HG02870 (cell line): Measurements from ENCODE around the gene TM4SF18.
"Not testable (repeated sequence)": the region's sequence is repeated elsewhere in the genome, so short reads cannot be mapped to it uniquely, and the experiment has no call there.

Source experiments
- ATAC-seq: cut with Tn5 transposase; IDR thresholded peaks from one replicate; pipeline ENCODE4 v1.9.1; 2021; ENCODE audit warnings: mild to moderate bottlenecking, moderate library complexity; ENCODE audit not compliant: unreplicated experiment

TM4SF18 gene

DNA sequence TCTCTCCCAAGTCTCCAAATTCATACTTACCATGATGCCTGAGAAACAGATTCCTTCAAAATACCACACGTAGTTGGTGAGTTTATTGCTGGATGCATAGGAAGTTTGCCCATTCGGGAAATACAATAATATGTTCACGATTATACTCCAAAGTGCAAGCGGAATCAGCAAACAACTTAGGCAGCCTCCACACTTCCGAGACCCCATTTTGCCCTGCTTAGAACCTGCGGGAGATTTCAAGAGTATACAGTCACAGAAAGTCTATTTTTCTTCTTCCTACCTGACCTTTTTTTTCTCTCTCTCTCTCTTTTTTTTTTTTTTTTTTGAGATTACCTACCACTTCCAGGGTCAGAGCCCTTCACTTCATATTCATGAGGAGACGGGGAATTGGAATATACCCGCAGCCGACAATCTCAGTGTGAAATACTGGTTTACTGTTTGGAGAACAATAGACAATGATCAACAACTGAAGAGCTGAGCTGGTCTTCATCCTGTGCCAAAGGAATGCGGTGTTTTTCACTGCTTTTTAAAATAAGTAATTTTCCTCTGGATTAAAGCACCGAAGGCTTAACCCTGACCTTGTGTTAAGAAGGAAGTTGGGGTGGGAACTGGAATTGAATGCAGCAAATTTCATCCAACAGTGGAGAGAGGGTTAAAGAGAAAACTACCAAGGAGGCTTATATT is at the start of gene TM4SF18:
Gene TM4SF18 (minus strand): TSS at position 461 of the 684 bp plus-strand sequence. CDS start 254 bp downstream, at position 207.
- ATAC-seq: no peak

DNA sequence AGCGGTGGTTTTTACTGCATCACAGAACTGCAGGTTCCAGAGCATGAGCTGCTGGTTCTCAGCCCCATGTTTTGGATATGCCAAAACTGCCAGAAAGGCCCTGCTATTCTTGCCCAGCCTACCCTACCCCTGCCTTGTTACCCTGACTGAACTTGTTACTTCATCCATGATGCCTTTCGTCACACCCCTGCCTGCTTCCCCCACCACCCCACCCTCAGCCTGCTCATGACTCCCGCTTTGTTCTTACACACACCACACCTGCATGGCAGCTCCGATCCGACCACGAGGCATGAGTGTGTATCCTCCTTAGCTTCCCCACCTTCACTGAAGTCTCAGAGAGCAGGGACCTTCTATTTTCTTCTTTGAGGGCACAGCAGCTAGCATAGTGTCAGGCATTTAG is 49.1 kb upstream of the TM4SF18 start:
- no peak for ATAC-seq

DNA sequence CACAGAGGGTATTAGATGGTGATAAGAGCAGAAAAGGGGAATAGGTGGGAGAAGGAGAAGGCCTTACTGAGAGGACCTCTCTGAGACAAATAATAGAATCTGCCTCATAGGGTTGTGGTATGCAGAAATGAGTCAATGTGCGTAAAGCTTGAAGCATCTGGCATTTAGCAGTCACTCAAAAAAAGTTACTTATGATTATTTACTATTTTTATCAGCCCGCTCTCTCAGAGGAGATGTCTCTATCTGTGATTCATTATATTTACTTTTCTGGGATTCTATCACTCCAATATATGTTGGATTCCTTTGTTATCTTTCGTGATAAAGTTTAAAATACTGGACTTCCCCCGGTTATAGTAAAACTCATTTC is 48.6 kb upstream of the TM4SF18 start:
- ATAC-seq: peak; percentile 91

GRCh38 chr3:149381173-149382100 is 48.0 kb upstream of the TM4SF18 start:
- no peak for ATAC-seq

DNA sequence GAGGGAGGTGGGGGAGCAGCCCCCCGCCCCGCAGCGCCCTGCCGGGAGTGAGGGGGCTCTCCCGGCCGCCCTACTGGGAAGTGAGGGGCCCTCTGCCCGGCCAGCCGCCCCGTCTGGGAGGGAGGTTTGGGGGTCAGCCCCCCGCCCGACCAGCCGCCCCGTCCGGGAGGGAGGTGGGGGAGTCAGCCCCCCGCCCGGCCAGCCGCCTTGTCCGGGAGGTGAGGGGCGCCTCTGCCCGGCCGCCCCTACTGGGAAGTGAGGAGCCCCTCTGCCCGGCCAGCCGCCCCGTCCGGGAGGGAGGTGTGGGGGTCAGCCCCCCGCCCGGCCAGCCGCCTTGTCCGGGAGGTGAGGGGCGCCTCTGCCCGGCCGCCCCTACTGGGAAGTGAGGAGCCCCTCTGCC is 46.8 kb upstream of the TM4SF18 start:
- ATAC-seq: not testable (repeated sequence)

GRCh38 chr3:149378478-149379309 is 45.3 kb upstream of the TM4SF18 start:
- no peak for ATAC-seq

DNA sequence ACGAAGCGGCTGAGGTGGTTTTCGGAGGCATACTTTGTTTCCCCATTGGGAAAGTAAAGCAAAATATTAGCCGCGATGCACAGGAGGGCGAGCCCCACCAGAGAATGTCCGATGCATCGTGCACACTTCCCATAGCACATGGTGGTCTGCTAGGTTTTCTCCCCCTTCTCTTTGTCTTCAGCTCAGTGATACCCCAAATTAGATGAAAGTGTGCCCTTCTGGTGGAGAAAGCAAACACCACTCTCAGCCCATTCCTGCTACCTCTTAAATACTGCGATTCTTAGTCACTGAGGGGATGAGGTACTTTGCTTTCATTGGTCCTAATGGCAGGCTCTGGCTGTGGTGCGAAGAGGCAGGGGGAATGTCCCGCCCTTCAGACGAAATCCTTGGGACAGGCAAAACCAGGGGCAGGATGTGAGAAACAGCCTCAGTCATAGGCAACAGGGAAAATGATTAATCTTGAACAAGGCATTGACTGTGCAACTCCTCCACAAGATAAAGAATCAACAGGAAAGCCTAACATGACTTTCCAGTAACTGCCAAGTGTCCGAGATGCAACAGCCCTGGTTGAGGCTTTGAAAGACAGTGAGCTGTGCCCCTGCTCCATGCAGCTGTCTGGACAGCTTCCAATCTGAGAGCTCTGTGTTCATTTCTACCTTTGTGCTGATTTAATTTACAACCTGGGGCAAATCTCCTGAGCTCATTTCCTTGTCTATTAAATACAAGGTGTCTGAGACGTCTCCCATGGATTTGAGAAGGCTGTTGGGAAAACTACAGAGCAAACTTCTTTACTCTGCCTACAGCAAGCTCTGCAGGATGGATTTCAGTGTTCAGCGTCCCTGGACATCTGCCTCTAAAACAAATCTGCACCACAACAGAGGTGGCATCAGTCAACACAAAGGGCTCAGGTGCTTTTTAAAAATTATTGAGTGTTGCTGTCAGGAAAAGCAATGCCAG is 44.2 kb upstream of the TM4SF18 start, which contains the start of gene TM4SF1:
Gene TM4SF1 (minus strand): TSS at position 242 of the 957 bp plus-strand sequence. CDS start 102 bp downstream, at position 140.
- ATAC-seq: no peak

- no peak for ATAC-seq
These were observed 43.4 kb upstream of the TM4SF18 start for GRCh38 chr3:149376718-149377407.

DNA sequence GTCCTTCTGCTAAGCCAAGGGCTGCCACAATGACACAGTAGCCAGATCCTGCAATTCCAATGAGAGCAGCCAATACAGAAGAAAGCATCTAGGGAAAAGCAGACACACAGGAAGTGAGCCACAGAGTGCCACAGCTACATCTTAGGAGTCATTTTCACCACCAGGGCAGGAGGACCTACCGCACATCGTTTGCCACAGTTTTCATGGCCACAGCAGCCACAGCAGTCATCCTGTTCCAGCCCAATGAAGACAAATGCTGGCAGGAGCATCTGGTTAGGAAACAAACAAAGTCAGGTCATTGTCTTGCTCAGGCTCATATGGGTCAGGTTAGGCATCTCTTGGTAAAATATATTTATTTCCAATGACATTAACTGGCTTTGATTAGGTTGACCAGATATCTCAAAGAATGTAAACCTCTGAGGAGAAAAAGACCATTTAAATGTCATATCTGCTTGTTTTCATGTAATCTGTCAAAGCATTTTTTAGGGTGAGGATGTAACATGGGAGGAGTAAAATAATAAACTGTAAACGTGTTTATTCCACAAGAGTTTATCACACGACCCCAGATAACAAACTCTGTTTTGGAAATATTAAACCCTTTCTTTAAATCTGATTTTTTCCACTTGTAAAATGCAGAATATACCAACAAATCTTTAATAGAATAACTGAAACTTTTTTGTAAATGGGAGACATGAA is 42.2 kb upstream of the TM4SF18 start:
- ATAC-seq: no peak

DNA sequence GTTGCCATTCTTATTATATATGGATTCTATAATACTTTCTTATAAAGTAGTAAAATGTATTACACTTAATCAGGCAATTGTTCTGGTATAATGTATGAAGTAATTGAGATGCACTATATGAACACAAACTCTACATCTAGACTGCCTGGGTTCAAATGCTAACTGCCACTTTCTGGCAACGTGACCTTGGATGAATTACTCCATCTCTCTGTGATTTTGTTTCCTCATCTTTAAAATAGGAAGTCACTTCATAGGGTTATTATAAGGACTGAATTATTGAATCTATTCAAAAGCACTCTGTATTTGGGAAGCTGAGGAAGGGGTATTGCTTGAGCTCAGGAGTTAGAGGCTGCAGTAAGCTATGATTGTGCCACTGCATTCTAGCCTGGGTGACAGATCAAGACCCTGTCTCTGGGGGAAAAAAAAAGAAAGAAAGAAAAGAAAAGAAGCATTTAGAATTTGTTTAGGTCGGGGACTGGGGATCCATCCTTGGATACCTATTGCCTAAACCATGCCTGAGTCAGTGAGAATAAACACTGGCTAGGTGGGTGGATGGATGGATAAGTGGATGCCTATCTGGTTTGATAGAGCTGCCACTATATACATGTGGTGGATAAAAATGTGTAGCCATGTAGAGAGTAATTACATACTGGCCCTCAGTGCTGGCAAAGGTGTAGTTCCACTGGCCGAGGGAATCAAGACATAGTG is 41.5 kb upstream of the TM4SF18 start:
- no peak for ATAC-seq

GRCh38 chr3:149374391-149374790 is 41.0 kb upstream of the TM4SF18 start:
- ATAC-seq: no peak

DNA sequence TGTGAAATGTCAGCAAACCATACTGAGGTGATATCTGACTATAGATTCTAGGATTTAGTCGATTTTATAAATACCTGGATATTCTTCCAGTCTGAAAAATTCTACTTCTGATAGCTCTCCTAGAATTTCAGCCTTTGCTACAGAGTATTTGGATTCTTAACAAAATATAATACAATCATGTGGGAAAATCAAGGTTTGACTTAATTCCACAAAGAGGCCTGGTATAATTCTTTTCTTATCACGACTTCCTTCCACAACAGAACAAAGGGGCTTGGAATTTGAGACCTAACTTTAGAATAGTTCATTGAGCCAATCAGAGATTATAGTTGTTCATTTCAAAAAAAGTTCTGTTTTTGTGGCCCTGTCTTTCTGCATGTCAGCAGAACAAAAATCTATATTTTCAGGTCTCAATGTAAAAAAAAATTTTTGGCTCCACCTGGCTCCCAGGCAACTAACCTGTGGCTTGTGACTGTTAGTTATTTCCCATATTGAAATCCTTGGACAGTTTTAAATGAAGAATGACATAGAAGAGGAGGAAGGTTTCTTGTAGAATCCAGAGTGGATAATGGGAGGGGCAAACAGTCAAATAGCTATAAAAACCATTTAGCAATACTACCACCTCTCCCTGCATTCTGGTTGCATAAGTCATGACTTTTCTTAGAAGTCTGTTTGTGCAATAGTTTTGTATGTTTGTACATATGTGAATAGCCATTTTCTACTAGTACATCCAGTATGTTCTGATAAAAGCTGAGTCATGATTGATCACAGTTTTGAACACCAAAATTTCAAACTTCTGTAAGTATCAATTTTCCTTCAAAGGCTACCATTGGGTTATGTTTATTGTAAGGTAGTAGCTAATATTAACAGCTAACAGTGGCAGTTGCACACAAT is 40.0 kb upstream of the TM4SF18 start:
- no peak for ATAC-seq

GRCh38 chr3:149371723-149372114 is 38.3 kb upstream of the TM4SF18 start:
- no peak for ATAC-seq

DNA sequence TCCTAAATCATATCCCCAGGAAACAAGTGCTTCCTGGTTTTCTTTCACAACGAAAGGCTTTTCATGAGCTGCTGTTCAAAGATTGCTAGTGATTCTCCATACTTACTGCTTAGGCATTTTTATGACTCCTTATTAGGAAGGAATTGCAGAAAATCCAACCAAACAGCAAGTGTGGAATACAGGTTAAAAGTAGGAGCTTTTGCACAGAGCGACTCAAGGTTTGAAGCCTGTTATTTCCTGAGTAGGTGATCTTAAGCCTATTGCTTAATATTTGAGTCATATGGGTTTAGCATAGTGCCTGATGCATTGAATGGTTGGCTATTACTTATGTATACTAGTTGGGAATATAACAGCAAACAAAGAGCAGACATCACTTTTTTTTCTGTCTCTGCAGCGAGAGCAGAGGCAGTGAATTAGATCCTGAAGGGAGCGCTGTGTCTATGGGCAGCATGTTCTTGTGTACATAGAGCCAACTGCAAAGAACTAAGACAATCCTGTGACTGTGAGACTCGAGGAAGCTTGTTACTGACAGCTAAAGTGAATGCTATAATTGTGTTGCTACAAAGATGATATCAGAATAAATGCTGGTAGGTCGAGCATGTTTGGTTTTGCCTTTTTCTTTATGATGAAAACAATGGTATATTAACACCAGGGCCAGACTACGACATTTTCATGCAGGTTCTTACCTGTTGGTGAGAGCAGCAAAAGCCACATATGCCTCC is 37.7 kb upstream of the TM4SF18 start:
- ATAC-seq: no peak

- no peak for ATAC-seq
These were observed 36.8 kb upstream of the TM4SF18 start for GRCh38 chr3:149369991-149370866.
